Body of pancreas (tissue), 4 donors: ENCODE data around the gene SLCO3A1.

Source experiments
- CTCF ChIP-seq, 7 experiments: fragments of 450-650 bp in 4 of 7; fragments of 200-600 bp in 3 of 7; sonication (generic) in 3 of 7; IDR thresholded peaks; one replicate each; pipeline ENCODE4 v1.5.1; 2016 to 2019; ENCODE audit warnings: antibody characterized with exemption in 7 of 7
- POLR2A ChIP-seq, 3 donors: fragments of 450-650 bp; IDR thresholded peaks; one replicate each; pipeline ENCODE4 v1.6.1; 2016; ENCODE audit warnings: antibody characterized with exemption in 3 of 3, mild to moderate bottlenecking in 2 of 3

GRCh38 chr15:92170897-92171296 lies 317.4 kb downstream of the SLCO3A1 start:
- TF ChIP-seq POLR2A (IDR thresholded peaks at IDR 0.05) (no peak), CTCF (IDR thresholded peaks at IDR 0.05) (no peak)
